ENCODE measurements around the gene VGLL4.

Gene VGLL4

GRCh38 chr3:11602239-11602840 is 41.4 kb downstream of the VGLL4 start:
- H3K27ac ChIP-seq (ENCODE audit: low read depth, low read length), result peak overlapping the region; percentile 92
- H3K4ac ChIP-seq (ENCODE audit: low read depth, low read length), result no peak overlapping the region
- no peak overlapping the region for H3K23ac ChIP-seq (ENCODE audit: low read length)
- no peak overlapping the region for H3K4me2 ChIP-seq (ENCODE audit: low read length)
- H2AFZ ChIP-seq (ENCODE audit: insufficient read depth, low read length, poor library complexity), result no peak overlapping the region
- H3K9ac ChIP-seq (ENCODE audit: low read length), result no peak overlapping the region
- H3K14ac ChIP-seq (ENCODE audit: low read length), result no peak overlapping the region
- H2BK5ac ChIP-seq (ENCODE audit: low read depth, low read length, poor library complexity), result no peak overlapping the region
- no peak overlapping the region for H2BK12ac ChIP-seq (ENCODE audit: low read length)
- peaks cover 1 to 3% of the 10 kb centered on the region in 2 experiments for H3K36me3 ChIP-seq (ENCODE audit: control insufficient read depth in 1 of 2, insufficient read depth in 2 of 2, low read length in 2 of 2)
- H4K91ac ChIP-seq (ENCODE audit: low read depth, low read length), result peak overlapping the region; percentile 8
- H3K18ac ChIP-seq (ENCODE audit: low read length), result no peak overlapping the region
- H2AK5ac ChIP-seq (ENCODE audit: low read length), result no peak overlapping the region
- no peak overlapping the region for H4K8ac ChIP-seq (ENCODE audit: low read depth, low read length)
- H4K12ac ChIP-seq (ENCODE audit: low read depth, low read length), result no peak overlapping the region
- H3K27me3 ChIP-seq (ENCODE audit: insufficient read depth, low read length), result no peaks in the 10 kb centered on the region
- WGBS (ENCODE audit: extremely low coverage, insufficient coverage, insufficient read length), result no CpG with 5 or more reads among the region's 11 CpGs
- peaks cover 5% of the 10 kb centered on the region for H3K79me2 ChIP-seq (ENCODE audit: control insufficient read depth, insufficient read depth, low read length, poor library complexity)
- peaks cover 10% of the 10 kb centered on the region for H3K79me1 ChIP-seq (ENCODE audit: low read length)
- H3K4me3 ChIP-seq (ENCODE audit: low read depth, low read length), result no peak overlapping the region
- peak in 1 of 2 donors; percentile 72 for DNase-seq
- H3K9me3 ChIP-seq (ENCODE audit: insufficient read depth, low read depth, low read length), result peaks cover 1% of the 10 kb centered on the region
- no peak overlapping the region for H2BK120ac ChIP-seq (ENCODE audit: insufficient read depth, low read length, poor library complexity)
- peaks cover 16 to 18% of the 10 kb centered on the region in 2 experiments for H3K4me1 ChIP-seq (ENCODE audit: control insufficient read depth in 1 of 2, insufficient read depth in 2 of 2, low read length in 2 of 2)

GRCh38 chr3:11601446-11602238 is 42.1 kb downstream of the VGLL4 start:
- H3K79me1 ChIP-seq (ENCODE audit: low read length), result peaks cover 10% of the 10 kb centered on the region
- peak overlapping the region; percentile 92 for H3K27ac ChIP-seq (ENCODE audit: low read depth, low read length)
- peak overlapping the region; percentile 72 for H2BK5ac ChIP-seq (ENCODE audit: low read depth, low read length, poor library complexity)
- H3K79me2 ChIP-seq (ENCODE audit: control insufficient read depth, insufficient read depth, low read length, poor library complexity), result peaks cover 5% of the 10 kb centered on the region
- no peak overlapping the region for H4K8ac ChIP-seq (ENCODE audit: low read depth, low read length)
- DNase-seq, result peak; percentile 21 to 33
- peaks cover 16 to 18% of the 10 kb centered on the region in 2 experiments for H3K4me1 ChIP-seq (ENCODE audit: control insufficient read depth in 1 of 2, insufficient read depth in 2 of 2, low read length in 2 of 2)
- no CpG with 5 or more reads among the region's 21 CpGs for WGBS (ENCODE audit: extremely low coverage, insufficient coverage, insufficient read length)
- H3K4me2 ChIP-seq (ENCODE audit: low read length), result no peak overlapping the region
- no peak overlapping the region for H3K23ac ChIP-seq (ENCODE audit: low read length)
- peaks cover 1 to 6% of the 10 kb centered on the region in 2 experiments for H3K36me3 ChIP-seq (ENCODE audit: control insufficient read depth in 1 of 2, insufficient read depth in 2 of 2, low read length in 2 of 2)
- no peak overlapping the region for H3K4me3 ChIP-seq (ENCODE audit: low read depth, low read length)
- peak overlapping the region; percentile 24 for H3K14ac ChIP-seq (ENCODE audit: low read length)
- no peak overlapping the region for H3K18ac ChIP-seq (ENCODE audit: low read length)
- peak overlapping the region; percentile 95 for H2BK12ac ChIP-seq (ENCODE audit: low read length)
- peak overlapping the region; percentile 8 for H4K91ac ChIP-seq (ENCODE audit: low read depth, low read length)
- no peak overlapping the region for H3K9ac ChIP-seq (ENCODE audit: low read length)
- H2BK120ac ChIP-seq (ENCODE audit: insufficient read depth, low read length, poor library complexity), result peak overlapping the region; percentile 86
- no peak overlapping the region for H2AFZ ChIP-seq (ENCODE audit: insufficient read depth, low read length, poor library complexity)
- H3K27me3 ChIP-seq (ENCODE audit: insufficient read depth, low read length), result no peaks in the 10 kb centered on the region
- H3K9me3 ChIP-seq (ENCODE audit: insufficient read depth, low read depth, low read length), result peaks cover 1% of the 10 kb centered on the region
- H4K12ac ChIP-seq (ENCODE audit: low read depth, low read length), result no peak overlapping the region
- no peak overlapping the region for H2AK5ac ChIP-seq (ENCODE audit: low read length)
- H3K4ac ChIP-seq (ENCODE audit: low read depth, low read length), result no peak overlapping the region

DNA sequence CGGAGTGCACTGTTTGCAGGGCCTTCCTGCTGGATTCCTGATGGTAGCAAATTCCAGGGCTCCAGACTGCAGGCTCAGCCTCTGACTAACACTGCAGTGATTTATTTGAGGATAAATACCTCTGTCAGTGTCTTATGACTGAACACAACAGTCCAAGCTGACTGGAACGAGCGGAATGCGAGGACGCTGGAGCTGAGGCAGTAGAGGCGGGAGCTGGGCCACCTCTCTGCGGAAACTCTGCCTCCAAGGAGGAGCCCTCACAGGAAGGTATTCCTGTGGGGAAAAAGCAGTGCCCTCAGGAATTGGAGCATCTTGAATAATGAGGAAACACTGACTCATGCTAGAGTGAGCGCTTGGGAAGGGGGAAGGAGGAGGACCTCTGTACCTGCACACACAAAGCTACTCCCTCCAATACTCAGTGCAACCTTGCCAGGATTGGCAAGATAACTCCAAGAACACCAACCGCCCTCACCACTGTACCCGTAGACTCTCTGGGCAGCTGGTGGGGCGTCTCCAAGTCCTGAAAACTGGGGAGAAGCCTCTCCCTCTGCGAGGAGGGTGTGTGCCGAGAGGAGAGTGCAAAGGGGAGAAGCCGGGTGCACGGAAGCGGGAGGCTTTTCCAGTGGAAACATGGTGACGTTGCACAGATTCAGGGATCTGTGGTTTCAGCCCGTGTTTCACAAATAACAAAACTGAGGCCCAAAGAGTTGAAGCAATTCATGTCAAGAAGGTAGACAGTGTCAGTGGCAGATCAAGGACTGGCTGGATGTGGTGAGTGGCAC is 43.0 kb downstream of the VGLL4 start:
- Histone ChIP-seq H3K79me1 (ENCODE audit: low read length) (peaks cover 10% of the 10 kb centered on the region), H2BK120ac (ENCODE audit: insufficient read depth, low read length, poor library complexity) (peak overlapping the region; percentile 86), H3K14ac (ENCODE audit: low read length) (peak overlapping the region; percentile 50), H3K27me3 (ENCODE audit: insufficient read depth, low read length) (no peaks in the 10 kb centered on the region), H3K9me3 (ENCODE audit: insufficient read depth, low read depth, low read length) (peaks cover 1% of the 10 kb centered on the region), H3K4me2 (ENCODE audit: low read length) (peak overlapping the region; percentile 31), H3K79me2 (ENCODE audit: control insufficient read depth, insufficient read depth, low read length, poor library complexity) (peaks cover 5% of the 10 kb centered on the region), H2AFZ (ENCODE audit: insufficient read depth, low read length, poor library complexity) (no peak overlapping the region), H3K4ac (ENCODE audit: low read depth, low read length) (peak overlapping the region; percentile 5), H4K12ac (ENCODE audit: low read depth, low read length) (no peak overlapping the region), H2AK5ac (ENCODE audit: low read length) (peak overlapping the region; percentile 67), H3K27ac (ENCODE audit: low read depth, low read length) (peak overlapping the region; percentile 92), H3K36me3 (ENCODE audit: control insufficient read depth in 1 of 2, insufficient read depth in 2 of 2, low read length in 2 of 2) (peaks cover 1 to 8% of the 10 kb centered on the region in 2 experiments), H3K9ac (ENCODE audit: low read length) (peak overlapping the region; percentile 18), H3K23ac (ENCODE audit: low read length) (no peak overlapping the region), H3K4me1 (ENCODE audit: control insufficient read depth in 1 of 2, insufficient read depth in 2 of 2, low read length in 2 of 2) (peaks cover 16 to 18% of the 10 kb centered on the region in 2 experiments), H2BK5ac (ENCODE audit: low read depth, low read length, poor library complexity) (peak overlapping the region; percentile 72), H3K18ac (ENCODE audit: low read length) (no peak overlapping the region), H3K4me3 (ENCODE audit: low read depth, low read length) (no peak overlapping the region), H2BK12ac (ENCODE audit: low read length) (peak overlapping the region; percentile 68), H4K91ac (ENCODE audit: low read depth, low read length) (peak overlapping the region; percentile 80), H4K8ac (ENCODE audit: low read depth, low read length) (peak overlapping the region; percentile 33)
- no CpG with 5 or more reads among the region's 18 CpGs for WGBS (ENCODE audit: extremely low coverage, insufficient coverage, insufficient read length)
- DNase-seq, result peak; percentile 99 to 100

- WGBS (ENCODE audit: extremely low coverage, insufficient coverage, insufficient read length), result no CpG with 5 or more reads among the region's 7 CpGs
- no peak overlapping the region for H4K91ac ChIP-seq (ENCODE audit: low read depth, low read length)
- H3K79me2 ChIP-seq (ENCODE audit: control insufficient read depth, insufficient read depth, low read length, poor library complexity), result peaks cover 11% of the 10 kb centered on the region
- no peak overlapping the region for H2BK120ac ChIP-seq (ENCODE audit: insufficient read depth, low read length, poor library complexity)
- H3K4me1 ChIP-seq (ENCODE audit: control insufficient read depth in 1 of 2, insufficient read depth in 2 of 2, low read length in 2 of 2), result peaks cover 17 to 26% of the 10 kb centered on the region in 2 experiments
- H3K4ac ChIP-seq (ENCODE audit: low read depth, low read length), result no peak overlapping the region
- H2BK5ac ChIP-seq (ENCODE audit: low read depth, low read length, poor library complexity), result no peak overlapping the region
- no peak for DNase-seq
- H3K27me3 ChIP-seq (ENCODE audit: insufficient read depth, low read length), result no peaks in the 10 kb centered on the region
- H3K27ac ChIP-seq (ENCODE audit: low read depth, low read length), result no peak overlapping the region
- peaks cover 1 to 8% of the 10 kb centered on the region in 2 experiments for H3K36me3 ChIP-seq (ENCODE audit: control insufficient read depth in 1 of 2, insufficient read depth in 2 of 2, low read length in 2 of 2)
- H2AFZ ChIP-seq (ENCODE audit: insufficient read depth, low read length, poor library complexity), result no peak overlapping the region
- peaks cover 16% of the 10 kb centered on the region for H3K79me1 ChIP-seq (ENCODE audit: low read length)
- H2BK12ac ChIP-seq (ENCODE audit: low read length), result no peak overlapping the region
- H3K4me2 ChIP-seq (ENCODE audit: low read length), result no peak overlapping the region
- no peak overlapping the region for H2AK5ac ChIP-seq (ENCODE audit: low read length)
- no peak overlapping the region for H3K23ac ChIP-seq (ENCODE audit: low read length)
- no peak overlapping the region for H4K12ac ChIP-seq (ENCODE audit: low read depth, low read length)
- H3K18ac ChIP-seq (ENCODE audit: low read length), result no peak overlapping the region
- H3K4me3 ChIP-seq (ENCODE audit: low read depth, low read length), result no peak overlapping the region
- no peak overlapping the region for H3K14ac ChIP-seq (ENCODE audit: low read length)
- H4K8ac ChIP-seq (ENCODE audit: low read depth, low read length), result no peak overlapping the region
- peaks cover 1% of the 10 kb centered on the region for H3K9me3 ChIP-seq (ENCODE audit: insufficient read depth, low read depth, low read length)
- H3K9ac ChIP-seq (ENCODE audit: low read length), result no peak overlapping the region
Observed at GRCh38 chr3:11596387-11596786, 47.3 kb downstream of the VGLL4 start.
